ENCODE measurements around the gene RPS6KL1.

RPS6KL1 gene, protein sequence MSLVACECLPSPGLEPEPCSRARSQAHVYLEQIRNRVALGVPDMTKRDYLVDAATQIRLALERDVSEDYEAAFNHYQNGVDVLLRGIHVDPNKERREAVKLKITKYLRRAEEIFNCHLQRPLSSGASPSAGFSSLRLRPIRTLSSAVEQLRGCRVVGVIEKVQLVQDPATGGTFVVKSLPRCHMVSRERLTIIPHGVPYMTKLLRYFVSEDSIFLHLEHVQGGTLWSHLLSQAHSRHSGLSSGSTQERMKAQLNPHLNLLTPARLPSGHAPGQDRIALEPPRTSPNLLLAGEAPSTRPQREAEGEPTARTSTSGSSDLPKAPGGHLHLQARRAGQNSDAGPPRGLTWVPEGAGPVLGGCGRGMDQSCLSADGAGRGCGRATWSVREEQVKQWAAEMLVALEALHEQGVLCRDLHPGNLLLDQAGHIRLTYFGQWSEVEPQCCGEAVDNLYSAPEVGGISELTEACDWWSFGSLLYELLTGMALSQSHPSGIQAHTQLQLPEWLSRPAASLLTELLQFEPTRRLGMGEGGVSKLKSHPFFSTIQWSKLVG
- long read RNA-seq, donor 1 = 0 reads
- long read RNA-seq, donor 2 = 0 reads
- long read RNA-seq, donor 3 = 0 reads
- long read RNA-seq, donor 4 = 0 reads
- long read RNA-seq, donor 5 = 0 reads
- long read RNA-seq, donor 6 = 0 reads
- long read RNA-seq, donor 7 = 0 reads
- long read RNA-seq, donor 8 = 0 reads

DNA sequence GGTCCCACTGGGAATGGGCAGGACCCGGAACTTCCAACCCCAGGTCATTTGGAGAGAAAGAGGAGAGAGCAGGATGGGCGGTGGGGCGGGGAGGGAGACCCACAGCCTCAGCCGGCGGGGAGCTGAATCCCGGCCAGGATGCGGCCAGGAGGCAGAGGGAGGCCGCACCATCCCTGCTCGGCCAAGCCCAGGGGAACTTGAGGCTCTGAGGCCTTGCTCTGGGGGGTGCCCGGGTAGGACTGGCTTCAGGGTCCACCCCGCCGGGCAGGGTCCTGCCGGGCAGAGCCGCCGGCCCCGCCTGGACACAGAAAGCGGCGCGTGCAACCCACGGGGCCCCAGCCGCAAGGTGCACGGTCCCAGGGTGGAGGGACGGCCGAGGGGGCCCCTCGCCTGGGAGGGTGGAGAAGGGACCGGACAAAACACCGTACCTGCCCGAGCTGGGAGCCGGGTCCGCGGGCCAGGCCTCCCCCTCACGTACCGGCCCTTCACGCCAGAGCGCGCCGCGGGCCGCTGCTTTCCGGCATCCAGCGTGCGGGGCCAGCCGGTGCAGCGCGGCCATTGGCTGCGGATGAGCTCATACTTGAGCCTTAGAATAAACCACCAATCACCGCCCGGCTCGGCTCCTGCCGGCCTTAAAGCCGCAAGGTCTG is at the start of gene RPS6KL1:
RPS6KL1 (minus strand) TSS at position 509 of the 650 bp plus-strand sequence. CDS start 1,719 bp downstream, outside the sequence.
- DNase-seq = peak; percentile 69

- no peak for DNase-seq
Measured at GRCh38 chr14:74968811-74969210, 45.8 kb upstream of the RPS6KL1 start.

DNA sequence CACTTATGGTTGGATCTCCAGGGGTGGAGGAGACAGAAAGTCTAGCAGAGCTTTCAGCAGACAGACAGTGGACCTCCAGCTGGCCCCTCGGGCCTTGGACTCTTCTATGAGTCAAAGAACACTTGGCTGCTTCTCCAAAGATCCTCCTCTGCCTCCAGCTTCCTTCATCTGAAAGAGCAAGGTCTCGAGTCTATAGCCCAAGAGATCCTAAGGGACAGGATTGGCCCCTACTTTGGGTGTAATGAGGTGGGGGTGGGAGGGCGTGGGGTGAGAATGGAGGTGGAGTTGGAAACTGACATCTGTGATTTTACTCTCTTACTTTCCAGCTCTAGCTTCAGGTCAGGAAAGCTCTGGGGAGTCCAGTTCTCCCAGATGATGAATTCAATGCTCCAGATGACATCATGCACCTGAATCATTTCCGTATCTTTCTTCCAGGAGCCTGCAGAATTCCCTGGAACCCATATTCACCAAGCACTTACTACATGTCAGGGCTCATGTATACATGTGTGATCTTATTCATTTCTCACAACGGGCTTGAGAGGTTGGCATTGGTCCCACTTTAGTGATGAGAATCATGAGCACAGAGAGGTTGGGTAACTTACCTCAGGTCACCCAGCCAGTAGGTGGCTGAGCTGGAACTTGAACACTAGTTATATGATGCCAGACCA is 42.6 kb upstream of the RPS6KL1 start:
- no peak for DNase-seq

DNA sequence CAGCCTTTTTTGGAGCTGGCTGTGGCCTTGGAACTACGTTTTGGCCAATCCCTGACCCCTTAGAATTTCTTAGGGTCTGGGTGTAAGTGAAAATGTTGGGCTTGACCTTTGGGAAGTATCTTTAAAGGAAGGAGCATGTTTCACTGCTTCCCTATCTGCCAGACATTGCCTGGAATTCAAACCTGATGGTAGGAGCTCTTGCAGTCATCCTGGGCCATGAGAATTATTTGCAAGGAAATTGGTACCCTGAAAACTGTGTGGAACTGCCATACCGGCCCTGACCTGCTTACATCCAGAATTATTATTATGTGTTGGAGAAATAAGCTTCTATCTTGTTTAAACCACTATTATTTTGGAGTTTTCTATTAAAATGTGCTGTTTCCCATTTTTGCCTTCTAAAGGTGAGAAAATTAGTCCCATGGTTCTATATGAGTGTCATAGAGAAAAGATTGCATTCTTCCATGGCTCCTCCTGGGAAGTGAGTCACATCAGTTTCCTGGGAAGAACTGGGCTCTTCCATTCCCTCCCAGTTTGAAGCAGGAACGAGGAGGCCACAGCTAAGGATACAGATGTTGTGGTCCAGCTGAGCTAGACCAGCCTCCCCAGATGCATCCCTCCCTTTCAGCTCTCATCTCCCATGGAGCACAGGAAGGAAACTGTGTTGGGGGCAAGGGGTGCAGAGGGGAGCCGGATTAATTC is 41.9 kb upstream of the RPS6KL1 start:
- DNase-seq = no peak

- DNase-seq = no peak
Measured at GRCh38 chr14:74963705-74964271, 40.7 kb upstream of the RPS6KL1 start.

DNA sequence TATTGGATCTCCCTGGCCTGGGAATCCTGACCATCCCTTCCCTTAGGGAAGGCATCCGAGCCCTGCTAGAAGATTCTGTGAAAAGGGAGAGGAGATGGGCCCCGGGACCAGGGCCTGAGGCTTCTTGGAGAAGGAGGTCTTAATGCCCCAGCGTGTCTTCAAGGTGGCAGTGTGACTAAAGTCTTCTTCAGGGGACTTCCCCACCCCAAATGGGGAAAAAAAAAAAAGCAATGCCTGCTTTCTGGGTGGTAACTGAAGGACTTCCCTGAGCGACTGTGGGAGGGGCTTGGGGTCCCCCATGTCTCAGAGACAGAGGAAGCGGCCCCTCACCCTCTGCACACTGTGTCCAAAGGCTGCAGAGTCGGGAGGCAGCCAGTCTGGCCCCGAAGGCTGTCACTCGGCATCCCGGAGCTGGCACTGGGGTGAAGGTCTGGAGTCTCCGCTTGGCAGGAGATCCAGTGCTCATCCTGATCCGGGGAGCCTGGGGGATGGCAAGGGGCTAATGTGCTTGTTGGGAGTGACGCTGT is 40.2 kb upstream of the RPS6KL1 start:
- no peak for DNase-seq

DNA sequence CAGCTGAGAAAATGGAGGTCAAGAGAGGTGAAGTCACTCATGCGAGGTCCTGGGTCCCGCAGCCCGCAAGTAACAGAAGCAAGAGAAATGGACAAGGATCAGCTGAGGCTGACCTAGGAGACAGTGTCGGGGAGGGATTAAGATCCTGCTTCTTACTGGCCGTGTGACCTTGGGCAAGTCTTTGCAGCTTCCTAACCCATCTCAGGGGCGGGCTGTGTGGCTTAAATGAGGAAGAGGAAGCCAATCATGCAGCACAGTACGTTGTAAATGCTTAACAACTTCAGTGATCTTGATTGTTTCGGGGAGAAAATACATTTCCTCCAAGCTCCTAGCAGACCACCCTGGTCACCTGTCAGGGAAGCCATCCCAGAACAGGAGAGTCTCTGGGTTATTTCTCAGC is 39.4 kb upstream of the RPS6KL1 start:
- no peak for DNase-seq

DNA sequence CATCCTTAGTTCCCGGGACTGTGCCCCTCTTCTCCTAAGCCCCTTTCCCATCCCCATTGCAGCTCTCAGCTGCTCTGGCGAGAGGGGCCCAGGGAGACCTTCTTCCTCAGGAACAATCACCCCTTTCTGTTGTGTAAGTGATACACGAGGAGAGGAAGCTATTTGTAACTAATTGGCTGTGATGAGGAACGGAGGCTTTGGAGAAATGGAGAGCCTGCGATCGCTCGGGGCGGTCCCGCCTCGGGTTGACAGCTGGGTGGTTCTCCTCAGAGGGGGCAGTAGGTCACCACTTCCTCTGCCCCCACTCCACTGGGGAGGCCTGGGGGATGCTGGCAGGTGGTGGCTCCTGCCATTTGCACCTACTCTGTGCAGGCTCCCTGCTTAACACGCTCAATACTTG is 39.0 kb upstream of the RPS6KL1 start:
- no peak for DNase-seq

- DNase-seq = no peak
Measured at GRCh38 chr14:74961238-74961911, 38.3 kb upstream of the RPS6KL1 start.

DNA sequence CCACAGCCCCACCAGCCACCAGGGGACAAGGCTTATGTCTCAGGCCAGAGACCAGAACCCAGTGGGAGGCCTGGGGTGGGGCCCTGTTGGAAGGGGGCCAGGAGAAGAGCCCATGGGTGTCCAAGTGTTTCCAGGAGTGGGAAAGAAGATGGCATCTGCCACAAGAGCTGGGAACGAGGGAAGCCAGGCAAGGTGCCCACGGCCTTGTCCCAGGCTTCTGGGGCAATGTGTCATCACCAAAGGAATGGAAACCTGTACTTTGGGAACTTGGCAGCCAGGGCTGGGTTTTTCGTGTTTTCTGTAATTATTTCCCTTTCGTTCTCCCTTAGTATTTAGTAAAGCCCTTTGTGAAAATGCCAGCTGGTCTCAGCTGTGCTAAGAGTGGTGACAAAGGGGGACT is 37.7 kb upstream of the RPS6KL1 start:
- no peak for DNase-seq

DNA sequence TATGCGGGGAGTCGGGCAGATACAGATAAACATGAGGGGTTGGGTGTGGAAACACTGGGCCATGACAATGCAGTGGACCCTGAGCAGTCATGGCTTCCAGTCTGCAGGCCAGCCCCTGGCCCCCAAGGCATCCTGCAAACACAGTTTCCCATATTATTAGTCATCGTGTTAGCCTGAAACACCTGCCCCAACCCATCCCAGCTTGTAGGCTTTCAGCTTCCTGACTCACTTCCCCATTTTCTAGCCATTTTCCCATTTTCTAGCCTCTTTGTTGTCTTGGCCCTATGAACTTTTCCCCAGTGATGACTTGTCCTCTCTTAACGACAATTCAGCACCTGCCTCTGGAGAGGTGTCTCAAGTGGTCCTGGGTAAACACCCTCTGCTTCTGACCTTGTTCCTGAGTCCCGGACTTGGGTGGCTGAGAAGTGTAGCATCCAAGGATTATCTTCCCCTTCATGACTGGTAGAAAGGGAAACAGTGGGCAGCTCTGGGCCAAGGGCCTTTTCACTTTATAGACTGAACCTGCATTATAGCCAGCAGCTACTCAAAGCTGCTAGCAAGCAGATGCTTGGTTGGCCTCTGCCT is 36.6 kb upstream of the RPS6KL1 start:
- DNase-seq = no peak

DNA sequence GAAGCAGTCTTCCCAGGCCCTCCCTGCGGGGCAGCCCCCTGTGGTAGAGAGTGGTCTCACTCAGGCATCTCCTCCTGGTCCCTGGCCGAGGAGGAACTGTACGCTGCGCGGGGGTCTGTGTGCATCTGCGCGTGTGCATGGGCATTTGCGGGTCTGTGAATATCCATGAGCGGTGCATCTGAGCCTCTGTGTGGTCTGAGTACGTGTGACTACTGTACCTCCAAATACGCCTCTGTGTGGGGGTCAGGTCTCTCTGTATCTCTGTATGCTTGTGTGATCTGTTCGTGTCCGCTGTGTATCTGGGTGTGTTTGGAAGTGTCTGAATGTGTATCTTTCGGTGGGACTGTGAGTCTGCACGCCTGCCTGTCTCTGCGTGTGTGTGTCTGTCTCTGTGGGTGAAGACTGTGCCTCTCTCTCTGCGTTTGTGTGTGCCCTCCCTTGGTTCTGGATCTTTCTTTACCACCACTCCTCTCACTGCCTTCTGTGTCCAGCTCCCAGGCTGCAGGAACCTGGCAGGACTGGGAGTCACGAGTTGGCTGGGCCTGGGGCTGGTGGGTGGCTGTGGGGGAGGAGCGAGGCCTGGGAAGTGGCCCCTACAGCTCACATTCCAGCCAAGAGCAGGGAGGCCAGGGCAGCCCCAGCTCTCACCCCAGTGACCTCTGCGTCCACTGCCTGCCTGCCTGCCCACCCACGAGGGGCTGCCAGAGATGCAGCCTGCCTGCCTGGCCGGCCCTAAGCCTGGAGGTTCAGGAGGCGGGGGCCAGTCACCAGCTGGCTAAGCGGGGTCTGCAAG is 33.4 kb upstream of the RPS6KL1 start:
- DNase-seq = no peak

DNA sequence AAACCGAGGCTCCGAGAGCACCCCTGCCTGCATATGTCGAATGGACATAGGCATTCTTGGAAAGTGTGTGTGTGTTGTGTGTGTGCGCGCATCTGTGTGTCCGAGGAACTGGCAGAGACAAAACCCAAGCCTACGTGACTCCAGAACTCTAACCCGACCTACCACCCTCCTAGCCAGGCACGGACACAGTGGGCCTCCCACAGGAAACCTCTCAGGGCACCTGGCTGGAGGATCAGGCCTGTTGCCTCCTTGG is 32.9 kb upstream of the RPS6KL1 start:
- no peak for DNase-seq

GRCh38 chr14:74955229-74956026 is 32.4 kb upstream of the RPS6KL1 start, which contains the start of gene PGF:
PGF (minus strand) TSS chr14:74955597; CDS start chr14:74955242, 355 bp downstream.
- DNase-seq = peak; percentile 73

GRCh38 chr14:74954947-74955228 is 31.8 kb upstream of the RPS6KL1 start:
- no peak for DNase-seq

DNA sequence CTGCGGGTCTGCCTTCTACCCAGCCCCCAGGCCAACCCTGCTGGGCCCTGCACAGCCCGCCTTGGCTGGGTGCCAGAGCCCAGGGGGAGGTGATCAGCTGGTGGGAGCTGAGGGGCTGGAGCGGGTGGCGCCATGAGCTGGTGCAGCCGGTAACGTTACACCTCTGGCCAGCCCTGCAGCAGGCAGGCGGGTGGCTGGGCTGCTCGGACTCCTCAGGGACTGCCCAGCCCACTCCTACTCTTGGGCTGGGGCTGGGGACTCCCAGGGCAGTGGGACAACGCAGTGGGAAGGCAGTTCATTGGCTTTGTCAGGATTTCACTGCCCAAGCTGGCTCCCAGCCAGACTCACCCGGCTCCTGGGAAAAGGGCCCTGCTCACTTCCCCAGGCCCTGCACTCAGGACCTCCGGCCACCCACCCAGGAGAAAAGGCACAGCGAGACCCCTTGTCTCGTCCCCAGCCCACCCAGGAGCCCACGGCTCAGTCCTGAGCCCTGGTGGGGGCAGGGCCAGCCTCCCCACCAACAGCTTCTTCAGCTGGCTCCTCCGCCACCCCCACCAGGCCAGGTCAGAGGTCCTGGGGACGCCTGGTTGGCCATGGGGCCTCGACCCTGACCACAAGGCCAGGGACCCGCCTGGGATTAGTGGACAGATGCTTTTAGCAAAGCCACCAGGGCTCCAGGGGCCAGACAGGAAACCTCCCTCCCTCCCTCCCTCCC is 31.3 kb upstream of the RPS6KL1 start:
- no peak for DNase-seq

DNA sequence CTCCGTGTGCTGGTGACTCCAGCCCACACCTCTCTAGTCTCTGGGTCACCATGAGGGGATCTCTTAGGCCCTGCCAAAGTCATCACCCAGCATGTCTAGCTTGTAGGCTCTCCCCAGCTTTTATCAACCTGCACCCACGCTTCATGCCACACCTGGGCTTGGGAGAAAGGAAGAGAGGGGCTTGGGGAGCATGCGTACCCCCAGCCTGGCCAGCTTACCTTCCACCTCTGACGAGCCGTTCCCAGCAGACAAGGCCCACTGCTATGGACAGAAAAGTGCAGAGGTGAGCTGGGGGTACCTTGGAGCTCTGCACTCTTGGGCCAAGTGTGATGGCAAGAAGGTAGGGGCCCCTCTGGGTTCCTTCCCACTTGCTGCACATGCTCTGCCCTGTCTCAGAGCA is 30.6 kb upstream of the RPS6KL1 start:
- no peak for DNase-seq

DNA sequence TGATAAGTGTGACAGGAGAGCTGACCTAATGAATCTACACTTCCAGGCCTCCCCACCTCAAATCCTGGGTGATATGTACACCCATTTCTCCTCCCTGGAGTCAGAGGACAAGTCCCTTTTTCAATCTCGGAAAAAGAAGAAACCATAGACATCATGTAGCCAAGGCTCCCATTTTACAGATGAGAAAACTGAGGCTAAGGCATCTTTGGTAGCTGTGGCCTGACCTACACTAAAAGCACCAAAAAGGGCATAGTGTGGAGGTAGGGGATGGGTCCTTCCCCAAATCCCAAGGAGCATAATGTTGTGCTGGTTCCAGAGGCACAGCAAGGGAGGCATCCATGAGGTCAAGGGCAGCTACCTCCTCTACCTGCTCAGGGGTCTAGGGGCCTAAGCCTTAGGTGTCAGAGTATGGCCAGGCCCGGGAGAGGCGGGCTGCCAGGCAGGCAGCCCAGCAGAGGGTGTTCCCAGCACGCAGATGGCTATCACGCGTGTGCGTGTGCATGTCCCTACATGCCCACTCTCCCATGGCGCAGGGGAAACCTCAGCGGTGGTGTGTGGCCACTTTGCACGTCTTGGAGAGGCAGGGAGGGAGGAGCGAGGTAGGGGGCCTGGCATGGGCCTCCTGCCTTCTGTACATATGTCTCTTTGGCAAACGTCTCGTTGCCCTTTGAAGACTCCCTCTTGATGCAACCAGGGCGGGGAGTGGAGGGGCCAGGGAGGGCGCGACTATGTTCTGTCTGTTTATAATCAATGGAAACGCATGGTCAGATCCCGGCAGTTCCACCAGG is 29.8 kb upstream of the RPS6KL1 start:
- DNase-seq = no peak
